Hippocampal formation (tissue), 2 donors: ENCODE measurements around the gene GPR83.
"Not testable (repeated sequence)": the region's sequence is repeated elsewhere in the genome, so short reads cannot be mapped to it uniquely, and the experiment has no call there.

Experiments
- DNase-seq, 2 donors: peaks; one replicate each; lab custom pipeline; 2025; lab: John Stamatoyannopoulos, UW

The GPR83 gene

DNA sequence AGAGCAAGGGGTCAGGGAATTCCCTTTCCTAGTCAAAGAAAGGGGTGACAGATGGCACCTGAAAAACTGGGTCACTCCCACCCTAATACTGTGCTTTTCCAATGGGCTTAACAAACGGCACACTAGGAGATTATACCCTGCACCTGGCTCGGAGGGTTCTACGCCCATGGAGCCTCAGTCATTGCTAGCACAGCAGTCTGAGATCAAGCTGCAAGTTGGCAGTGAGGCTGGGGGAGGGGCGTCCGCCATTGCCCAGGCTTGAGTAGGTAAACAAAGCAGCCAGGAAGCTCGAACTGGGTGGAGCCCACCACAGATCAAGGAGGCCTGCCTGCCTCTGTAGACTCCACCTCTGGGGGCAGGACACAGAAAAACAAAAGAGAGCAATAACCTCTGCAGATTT lies 30.6 kb downstream of the GPR83 start:
- not testable (repeated sequence) for DNase-seq

DNA sequence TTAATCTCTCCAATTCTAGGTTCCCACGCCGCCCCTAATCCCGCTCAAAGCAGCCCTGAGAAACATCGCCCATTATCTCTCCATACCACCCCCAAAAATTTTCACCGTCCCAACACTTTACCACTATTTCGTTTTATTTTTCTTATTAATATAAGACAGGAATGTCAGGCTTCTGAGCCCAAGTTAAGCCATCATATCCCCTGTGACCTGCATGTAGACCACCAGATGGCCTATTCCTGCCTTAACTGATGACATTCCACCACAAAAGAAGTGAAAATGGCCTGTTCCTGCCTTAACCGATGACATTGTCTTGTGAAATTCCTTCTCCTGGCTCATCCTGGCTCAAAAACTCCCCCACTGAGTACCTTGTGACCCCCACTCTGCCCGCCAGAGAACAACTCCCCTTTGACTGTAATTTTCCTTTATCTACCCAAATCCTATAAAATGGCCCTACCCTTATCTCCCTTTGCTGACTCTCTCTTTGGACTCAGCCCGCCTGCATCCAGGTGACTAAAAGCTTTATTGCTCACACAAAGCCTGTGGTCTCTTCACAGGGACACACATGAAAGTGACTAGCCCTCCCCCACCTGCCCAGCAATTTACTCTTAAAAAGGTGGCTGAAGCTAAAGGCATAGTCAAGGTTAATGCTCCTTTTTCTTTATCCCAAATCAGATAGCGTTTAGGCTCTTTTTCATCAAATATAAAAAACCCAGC lies 50.2 kb downstream of the GPR83 start:
- DNase-seq = not testable (repeated sequence)

DNA sequence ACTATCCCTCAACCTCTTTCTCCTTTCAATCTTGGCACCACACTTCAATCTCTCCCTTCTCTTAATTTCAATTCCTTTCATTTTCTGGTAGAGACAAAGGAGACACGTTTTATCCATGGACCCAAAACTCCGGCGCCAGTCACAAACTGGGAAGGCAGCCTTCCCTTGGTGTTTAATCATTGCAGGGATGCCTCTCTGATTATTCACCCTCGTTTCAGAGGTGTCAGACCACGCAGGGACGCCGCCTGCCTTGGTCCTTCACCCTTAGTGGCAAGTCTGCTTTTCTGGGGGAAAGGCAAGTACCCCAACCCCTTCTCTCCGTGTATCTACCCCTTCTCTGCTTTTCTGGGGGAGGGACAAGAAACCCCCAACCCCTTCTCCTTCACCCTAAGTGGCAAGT lies 54.9 kb downstream of the GPR83 start:
- not testable (repeated sequence) for DNase-seq

DNA sequence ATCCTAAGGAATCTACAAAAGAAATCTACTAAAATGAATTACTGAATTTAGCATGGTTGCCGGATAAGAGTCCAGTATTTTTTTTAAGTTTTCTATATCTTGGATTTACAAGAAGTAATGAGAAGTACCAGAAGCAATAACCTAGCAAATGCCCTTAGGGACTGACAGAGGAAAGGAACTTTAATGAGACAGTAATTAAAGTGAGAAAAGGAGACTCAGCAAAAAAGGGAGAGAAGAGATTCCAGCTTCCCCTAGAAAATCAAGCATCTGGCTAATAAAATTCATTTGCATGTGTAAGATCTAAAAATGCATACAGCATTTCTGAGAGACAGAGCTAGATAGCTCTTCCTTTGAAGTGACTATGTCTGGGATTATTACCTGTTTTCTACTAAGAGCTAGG lies 57.7 kb downstream of the GPR83 start:
- DNase-seq = no peak

DNA sequence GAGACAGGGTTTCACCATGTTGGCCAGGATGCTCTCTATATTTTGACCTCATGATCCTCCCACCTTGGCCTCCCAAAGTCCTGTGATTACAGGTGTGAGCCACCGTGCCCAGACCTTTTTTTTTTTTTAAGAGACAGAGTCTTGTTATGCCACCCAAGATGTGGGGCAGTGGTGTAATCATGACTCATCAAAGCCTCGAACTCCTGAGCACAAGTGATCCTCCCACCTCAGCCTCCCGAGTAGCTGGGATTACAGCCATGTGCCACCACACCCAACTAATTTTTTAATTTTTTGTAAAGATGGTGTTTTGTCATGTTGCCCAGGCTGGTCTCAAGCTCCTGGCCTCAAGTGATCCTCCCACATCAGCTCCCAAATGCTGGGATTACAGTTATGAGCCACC lies 59.0 kb downstream of the GPR83 start:
- DNase-seq = no peak

DNA sequence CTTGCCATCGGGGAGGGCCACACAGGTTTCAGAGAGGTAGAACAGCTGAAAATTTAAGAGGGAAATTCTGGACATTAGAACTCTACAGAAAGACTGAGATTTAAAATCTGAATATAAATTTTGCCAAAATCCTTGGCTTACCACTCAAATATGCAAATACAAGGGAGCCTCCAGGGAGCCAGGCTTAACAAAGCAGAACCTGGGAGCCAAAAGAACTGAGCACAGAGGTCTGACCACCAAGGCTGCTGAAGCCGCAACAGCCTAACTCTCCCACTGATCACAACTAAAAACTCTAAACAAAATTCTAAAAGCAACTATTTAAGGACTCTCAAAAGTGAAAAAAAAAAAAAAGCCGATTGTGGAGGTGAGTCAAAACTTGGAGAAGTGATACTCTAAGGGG lies 62.6 kb downstream of the GPR83 start:
- no peak for DNase-seq

DNA sequence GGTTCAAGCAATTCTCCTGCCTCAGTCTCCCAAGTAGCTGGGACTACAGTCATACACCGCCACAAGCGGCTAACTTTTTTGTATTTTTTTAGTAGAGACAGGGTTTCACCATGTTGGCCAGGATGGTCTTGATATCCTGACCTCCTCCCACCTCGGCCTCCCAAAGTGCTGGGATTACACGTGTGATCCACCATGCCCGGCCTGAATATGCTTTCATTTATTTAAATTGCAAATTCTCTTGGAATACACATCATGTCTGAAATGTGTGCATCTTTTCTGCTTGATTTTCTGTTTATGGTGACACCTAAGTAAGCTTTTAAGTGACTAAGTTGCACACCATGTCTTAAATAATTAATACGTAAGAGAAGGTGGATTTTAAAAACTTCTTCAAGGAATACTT lies 65.2 kb downstream of the GPR83 start:
- no peak for DNase-seq

DNA sequence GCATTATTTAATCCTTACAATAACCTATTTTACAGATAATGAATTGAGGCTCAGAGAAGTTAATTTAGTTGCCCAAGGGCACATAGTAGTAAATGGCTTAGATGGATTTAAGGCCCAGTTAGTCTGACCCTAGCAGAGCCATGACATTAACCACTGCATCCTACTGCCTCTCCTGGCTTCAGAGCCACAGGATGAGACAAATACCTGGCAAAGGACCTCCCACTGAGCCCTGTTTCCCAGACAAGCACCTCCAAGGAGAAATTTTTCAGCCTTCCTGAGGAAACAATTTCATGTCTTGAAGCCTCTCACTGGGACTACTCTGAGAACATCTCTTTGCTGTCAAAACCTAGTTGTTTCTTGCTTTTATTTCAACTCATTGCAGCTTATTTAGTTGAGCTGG lies 68.4 kb downstream of the GPR83 start:
- no peak for DNase-seq

DNA sequence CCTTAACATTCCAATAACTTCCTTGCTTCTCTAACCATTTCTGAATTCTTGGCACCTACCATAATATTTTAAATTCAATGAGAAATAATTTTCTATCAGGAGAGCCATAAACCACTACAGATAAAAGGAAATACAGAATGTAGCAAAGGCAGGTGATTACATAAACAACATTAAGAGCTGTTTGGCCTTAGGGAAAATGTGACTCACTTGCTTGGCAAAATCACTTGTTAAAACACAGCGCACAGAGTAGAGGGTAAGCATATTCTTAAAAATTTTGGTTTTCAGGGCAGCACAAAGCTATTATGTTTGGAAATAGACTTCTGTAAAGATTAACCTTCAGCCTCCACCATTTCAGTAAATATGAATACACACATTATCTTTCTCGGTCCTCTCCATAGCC lies 70.4 kb downstream of the GPR83 start:
- DNase-seq = no peak

DNA sequence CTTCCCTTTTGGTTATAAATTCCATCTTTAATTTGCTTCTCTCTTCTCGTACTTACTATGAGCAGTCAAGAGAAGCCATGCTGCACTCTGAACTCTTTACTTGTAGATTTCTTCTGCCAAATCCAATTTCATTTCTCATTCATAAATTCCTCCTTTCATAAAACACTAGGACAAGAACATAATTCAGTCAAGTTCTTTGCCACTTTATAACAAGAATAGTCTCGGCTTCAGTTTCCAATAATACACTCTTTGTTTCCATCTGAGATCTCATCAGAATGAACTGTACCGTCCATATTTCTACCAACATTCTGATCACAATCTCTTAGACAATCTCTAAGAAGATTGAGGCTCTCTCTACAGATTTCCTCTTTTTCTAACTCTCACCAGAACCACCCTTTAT lies 71.7 kb downstream of the GPR83 start:
- no peak for DNase-seq

DNA sequence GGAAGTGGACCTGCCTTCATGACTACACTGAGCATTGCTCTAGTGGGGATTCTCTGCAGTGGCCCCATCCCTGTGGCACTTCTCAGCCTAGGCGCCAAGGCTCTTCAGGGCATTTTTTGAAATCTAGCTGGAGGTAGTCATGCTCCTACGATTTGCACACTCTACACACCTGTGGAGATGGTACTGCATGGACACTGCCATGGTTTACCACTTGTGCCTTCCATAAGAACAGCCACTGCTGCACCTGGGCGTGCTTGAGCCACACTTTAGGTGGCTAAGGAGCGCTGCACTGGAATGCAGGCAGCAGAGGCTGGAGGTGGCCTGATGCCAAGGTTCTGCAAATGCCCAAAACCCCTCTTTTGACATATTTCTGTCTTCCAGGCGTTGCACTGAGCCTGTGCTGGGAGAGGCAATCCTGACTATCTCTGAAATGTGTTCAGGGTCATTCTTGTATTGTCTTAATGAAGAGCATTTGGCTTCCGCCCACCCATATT lies 72.6 kb downstream of the GPR83 start:
- DNase-seq = no peak
